Hippocampal formation (tissue), 2 donors: ENCODE data around the gene OTUD6A.

Source experiments
- DNase-seq, 2 donors: peaks; one replicate each; lab custom pipeline; 2025; lab: John Stamatoyannopoulos, UW

Gene OTUD6A

GRCh38 chrX:70062076-70062475 lies at the start of gene OTUD6A:
OTUD6A (plus strand) TSS chrX:70062457; CDS start chrX:70062525, 68 bp downstream.
- DNase-seq = no peak

- DNase-seq = no peak
Measured at GRCh38 chrX:70012756-70013155, 49.5 kb upstream of the OTUD6A start.

- DNase-seq = no peak
Measured at GRCh38 chrX:70013466-70014381, 48.5 kb upstream of the OTUD6A start.

DNA sequence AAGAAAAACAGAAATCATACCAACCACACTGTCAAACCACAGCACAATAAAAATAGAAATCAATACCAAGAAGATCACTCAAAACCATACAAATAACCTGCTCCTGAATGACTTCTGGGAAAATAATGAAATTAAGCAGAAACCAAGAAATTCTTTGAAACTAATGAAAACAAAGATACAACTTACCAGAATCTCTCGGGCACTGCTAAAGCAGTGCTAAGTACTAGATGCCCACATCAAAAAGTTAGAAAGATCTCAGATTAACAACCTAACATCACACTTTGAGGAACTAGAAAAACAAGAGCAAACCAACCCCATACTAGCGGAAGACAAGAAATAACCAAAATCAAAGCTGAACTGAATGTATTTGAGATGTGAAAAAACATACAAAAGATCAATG lies 45.7 kb upstream of the OTUD6A start:
- no peak for DNase-seq

GRCh38 chrX:70022616-70023015 lies 39.6 kb upstream of the OTUD6A start:
- DNase-seq = no peak

DNA sequence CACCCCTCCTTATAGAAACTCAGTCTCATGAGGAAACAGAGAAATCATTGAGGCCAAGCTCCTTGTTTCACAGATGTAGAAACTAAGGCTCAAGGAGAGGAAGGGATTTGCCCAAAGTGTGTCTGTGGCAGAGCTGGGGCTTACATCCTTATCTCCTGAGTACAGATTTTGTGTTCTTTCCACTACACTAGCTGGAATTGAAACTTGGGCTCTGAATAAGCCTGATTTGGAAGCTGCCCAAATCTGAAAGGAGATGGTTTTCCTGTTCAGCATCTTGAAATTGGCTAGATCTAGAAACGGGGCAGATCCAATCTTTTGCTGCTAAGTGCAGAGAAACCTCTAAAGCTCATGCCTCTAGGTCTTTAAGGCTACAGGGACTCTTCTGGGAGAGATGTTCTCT lies 36.8 kb upstream of the OTUD6A start:
- no peak for DNase-seq

GRCh38 chrX:70026112-70026850 lies 36.0 kb upstream of the OTUD6A start:
- DNase-seq = no peak

- DNase-seq = no peak
Measured at GRCh38 chrX:70026851-70027200, 35.4 kb upstream of the OTUD6A start.

DNA sequence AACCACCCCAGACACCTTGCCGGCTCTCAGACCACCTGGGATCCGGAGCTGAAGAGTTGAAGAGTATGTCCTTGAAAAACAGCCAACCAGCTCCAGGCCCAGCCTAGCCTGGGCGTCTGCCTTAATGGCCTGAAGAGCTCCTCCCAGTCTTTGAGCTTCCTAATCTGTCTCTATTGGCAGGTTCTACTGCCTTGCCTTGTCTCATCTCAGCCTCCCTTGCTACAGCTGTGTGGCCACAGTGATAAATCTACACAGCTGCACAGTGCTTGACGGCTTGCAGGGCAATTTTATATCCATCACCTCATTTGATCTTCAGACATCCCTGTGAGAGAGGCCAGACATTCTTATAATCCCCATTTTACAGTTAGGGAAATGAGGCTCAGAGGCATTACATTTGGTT lies 32.4 kb upstream of the OTUD6A start:
- no peak for DNase-seq

GRCh38 chrX:70030301-70030767 lies 31.9 kb upstream of the OTUD6A start:
- peak; percentile 2 to 4 for DNase-seq

- no peak for DNase-seq
Measured at GRCh38 chrX:70032792-70033191, 29.5 kb upstream of the OTUD6A start.

- DNase-seq = no peak
Measured at GRCh38 chrX:70033348-70034051, 28.8 kb upstream of the OTUD6A start.

DNA sequence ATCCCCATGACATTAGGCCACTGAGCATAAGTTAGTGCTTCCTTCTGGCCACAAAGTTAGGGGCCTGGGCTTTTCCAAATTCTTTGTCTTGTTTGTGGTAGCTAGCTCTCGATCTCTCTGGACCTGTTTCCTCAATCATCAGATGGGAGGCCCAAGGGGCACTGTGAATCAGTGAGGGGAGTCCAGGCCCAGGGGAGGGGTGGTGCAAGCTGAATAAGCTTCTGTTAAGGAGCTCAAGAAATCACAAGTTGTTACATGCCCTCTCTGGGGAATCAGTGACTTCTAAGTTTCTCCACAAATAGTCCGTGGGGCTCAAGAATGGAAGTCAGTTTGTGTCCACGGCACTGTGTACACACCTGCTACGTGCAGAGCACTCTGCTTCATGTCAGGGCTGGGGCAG lies 27.6 kb upstream of the OTUD6A start:
- DNase-seq = no peak

DNA sequence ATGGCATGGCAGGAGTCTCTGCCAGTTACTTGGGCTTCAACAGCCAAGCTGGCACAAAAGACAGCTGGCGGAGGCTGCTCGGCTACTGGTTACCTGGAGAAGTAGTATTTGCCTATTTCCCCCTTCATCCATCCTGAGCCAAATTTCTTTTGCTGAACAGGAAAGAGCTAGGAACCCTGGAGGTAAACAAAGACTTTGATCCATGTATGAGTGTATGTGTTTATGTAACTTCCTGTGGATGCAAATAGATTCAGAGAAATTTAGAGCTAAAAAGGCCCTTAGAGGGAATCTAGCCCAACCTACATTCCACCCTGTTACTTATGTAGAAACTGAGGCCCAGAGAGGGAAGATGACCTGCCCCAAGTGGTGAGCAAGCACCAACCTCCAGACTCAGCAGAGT lies 23.7 kb upstream of the OTUD6A start:
- no peak for DNase-seq

GRCh38 chrX:70038951-70039350 lies 23.3 kb upstream of the OTUD6A start:
- no peak for DNase-seq

- no peak for DNase-seq
Measured at GRCh38 chrX:70039758-70040157, 22.5 kb upstream of the OTUD6A start.

GRCh38 chrX:70041993-70042392 lies 20.3 kb upstream of the OTUD6A start:
- no peak for DNase-seq

GRCh38 chrX:70042399-70043371 lies 19.6 kb upstream of the OTUD6A start:
- no peak for DNase-seq

- DNase-seq = no peak
Measured at GRCh38 chrX:70043685-70044084, 18.6 kb upstream of the OTUD6A start.

GRCh38 chrX:70044541-70045245 lies 17.6 kb upstream of the OTUD6A start:
- DNase-seq = no peak

GRCh38 chrX:70046978-70047377 lies 15.3 kb upstream of the OTUD6A start:
- DNase-seq = no peak
